ELR (cell line): ENCODE data around the gene IL17C.

ENCODE experiments used
- DNase-seq: peaks from one replicate; pipeline ENCODE4 v3.0.0-alpha.2; 2015; ENCODE audit warnings: low read depth

IL17C gene

DNA sequence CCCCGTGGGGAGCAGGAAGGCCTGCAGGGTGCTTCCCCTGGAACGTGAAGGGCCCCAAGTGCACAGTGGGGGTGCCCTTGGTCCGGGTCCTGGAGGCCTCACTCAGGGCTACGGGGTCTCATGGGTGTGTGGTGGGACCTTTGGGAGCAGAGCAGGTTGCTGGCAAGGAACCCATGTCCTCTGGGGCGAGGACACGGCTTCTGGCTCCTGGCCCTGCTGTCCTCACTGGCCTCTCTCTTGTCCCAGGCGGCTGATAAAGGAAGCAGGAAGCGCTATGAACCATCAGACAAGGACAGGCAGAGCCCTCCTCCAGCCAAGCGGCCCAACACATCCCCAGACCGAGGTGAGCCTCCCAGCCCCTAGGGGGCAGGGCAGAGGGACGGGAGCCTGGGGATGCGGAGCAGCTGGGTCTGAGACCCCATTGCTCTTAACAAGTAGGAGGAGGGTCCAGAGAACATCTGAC, 9.8 kb upstream of the IL17C start:
- peak; percentile 48 for DNase-seq

DNA sequence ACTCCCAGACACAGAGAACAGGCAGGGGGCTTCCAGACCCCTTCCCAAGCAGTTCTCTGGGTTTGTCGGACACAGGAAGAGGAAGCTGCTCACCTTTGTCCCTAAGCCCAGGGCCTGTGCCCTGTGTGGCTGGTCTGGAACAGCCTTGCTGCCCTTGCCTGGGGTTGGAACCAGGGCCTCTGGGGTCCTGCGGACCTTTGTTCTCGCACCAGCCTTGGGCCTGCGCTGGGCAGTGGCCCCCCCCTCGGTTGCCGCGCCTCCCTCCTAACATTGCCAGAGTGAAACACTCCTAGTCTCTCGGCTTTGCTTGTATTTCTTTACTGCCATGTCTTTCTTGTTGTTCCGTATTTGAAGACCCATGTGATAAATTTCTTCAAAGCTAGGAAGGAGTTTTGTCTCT, 8.5 kb upstream of the IL17C start:
- DNase-seq = no peak

DNA sequence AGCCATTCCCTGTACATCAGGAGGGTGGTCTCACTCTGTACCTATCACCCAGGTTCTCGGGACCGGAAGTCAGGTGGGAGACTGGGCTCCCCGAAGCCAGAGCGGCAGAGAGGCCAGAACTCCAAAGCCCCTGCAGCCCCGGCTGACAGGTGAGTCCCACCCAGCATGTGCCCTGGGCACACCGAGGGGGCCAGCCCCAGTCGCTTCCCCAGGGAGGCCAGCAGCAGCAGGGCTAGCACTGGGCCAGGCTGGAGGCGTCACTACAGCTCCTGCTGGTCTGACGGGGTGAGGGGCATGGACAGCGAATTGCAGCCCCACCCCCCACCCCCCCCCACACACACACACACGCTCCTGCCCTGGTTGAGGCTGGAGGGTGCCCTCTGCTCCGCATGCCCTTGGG, 7.9 kb upstream of the IL17C start:
- DNase-seq = no peak

DNA sequence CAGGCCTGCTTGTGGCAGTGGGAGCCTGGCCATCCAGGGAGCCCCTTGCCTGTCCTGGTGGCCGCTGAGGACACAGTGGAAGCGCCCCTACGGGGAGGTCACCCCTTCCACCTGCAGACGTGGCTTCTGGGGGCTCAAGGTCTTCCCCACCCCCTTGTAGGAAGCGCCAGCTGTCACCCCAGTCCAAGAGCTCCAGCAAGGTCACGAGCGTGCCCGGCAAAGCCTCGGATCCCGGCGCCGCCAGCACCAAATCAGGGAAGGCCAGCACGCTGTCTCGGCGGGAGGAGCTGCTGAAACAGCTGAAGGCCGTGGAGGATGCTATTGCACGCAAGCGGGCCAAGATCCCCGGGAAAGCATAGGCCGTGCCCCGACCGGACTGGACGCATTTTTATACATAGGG, 7.4 kb upstream of the IL17C start:
- DNase-seq = no peak

GRCh38 chr16:88631384-88631783, 7.0 kb upstream of the IL17C start:
- DNase-seq = no peak

DNA sequence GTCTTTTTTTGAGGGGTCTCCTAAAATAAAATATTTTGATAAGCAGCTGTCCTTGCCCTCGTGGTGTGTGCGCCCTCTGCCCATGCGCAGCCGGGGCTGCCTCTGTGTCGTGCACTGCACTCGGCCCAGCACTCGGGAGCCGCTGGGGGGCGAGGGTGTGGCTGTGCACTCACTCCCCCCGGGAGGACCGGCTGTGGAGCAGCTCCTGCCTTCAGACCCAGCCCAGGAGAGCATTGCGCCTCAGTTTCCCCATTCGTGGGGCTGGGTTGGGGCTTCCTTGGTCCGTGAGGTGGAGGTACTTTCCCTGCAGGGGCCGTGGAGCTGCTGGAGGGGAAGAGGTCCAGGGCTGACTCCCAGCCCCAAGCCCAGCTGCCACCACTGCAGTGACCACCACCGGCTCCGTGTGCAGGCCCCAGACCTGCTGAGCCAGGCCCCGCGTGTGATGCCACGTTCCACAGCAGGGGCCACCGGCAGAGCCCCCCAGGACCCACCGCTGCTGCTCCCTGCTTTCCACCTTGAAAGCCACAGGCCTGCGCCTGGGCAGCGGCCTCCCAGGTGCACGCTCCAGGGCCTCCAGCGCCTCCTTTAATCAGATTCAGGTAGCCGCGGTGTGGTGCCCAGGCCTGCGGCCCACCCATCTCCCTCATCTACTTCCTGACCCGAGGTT, 6.3 kb upstream of the IL17C start:
- DNase-seq = no peak

GRCh38 chr16:88632587-88632930, 5.8 kb upstream of the IL17C start:
- no peak for DNase-seq

DNA sequence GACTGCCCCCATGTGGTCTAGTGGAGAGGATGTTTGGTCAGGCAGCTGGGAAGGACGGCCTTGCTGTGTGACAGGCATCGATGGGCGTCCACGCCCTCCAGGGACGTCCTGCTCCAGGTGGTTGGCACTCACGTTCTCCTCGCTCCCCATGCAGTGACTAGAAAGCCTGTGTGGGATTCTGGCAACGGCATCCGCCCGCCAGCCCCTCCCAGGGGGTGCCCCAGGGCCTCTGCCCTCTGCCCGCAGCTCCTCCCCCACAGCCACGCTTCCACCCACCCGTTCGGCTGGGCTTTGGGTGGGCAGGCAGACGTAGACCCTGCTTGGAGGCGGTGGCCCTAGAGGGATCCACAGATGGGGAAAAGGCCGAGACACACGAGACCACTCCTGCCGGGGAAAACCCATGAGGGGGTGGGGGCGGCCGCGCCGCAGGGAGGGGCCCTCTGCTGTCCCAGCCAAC, 4.7 kb upstream of the IL17C start:
- DNase-seq = peak; percentile 53

GRCh38 chr16:88634141-88634993, 4.0 kb upstream of the IL17C start:
- peak; percentile 70 for DNase-seq

GRCh38 chr16:88634994-88635670, 3.2 kb upstream of the IL17C start:
- DNase-seq = peak; percentile 38

DNA sequence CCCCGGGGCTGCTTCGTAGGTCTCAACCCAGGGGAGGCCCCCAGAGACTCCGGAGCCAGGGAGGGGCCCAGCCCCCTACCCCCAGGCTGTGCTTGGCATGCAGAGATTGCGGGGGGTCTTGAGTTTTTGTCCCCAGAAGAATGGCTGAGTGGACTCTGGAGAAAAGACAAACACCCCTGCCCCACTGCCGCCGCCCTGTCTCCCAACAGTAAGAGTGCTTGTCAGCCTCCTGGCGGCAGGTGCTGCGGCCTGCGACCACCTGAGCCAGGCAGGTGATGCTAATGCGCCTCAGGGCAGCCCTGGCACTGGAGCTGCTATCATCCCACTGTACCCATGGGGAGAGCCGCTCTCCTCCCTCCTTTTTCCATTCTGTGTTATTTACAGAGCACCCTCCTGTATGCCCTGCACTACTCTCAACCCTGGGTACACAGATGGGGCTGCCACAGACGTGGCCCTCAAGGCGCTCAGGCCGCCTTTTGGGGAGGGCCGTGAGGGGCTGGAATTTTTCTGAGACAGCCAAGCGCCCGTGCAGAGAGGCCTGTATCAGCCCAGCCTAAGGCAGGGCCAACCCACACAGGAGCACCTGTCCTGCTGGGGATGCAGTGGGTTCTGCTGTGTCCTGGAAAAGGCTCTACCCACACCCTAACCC, 2.6 kb upstream of the IL17C start:
- no peak for DNase-seq

DNA sequence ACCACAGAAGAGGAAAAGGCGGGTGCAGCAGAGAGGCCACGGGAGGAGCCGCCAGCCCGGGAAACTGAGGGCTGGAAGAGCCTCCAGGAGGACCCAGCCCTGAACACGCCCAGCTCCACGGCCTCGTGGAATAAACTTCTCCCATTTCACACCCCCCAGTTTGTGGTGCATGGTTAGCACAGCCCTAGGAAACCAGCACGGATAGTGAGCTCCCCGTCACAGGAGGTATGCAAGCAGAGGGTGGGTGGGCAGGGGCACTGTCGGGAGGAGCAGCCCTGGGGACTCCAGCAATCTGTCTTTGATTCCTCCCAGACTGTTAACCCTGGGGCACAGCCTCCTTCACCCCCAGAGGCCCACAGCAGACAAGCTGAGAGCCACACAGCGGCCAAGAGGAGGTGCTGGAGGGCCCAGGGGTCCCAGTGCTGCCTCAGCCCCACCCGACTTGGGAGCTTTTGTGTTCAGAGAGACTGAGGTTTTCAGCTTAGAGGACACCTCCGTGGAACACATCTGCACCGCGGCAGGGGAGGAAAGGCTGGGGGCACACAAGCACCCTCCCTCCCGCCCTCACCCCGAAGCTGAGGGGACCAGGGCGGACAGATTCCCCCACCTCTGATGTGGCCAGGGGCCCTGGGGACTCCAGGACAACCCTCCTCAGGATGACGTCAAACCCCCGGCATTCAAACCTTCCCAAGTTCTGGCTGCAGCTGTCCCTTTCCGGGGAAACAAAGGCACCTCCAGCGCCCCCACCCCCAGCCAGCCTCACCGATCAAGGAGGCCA, 1.7 kb upstream of the IL17C start:
- no peak for DNase-seq

- DNase-seq = no peak
Measured at GRCh38 chr16:88639231-88640038, 1.1 kb downstream of the IL17C start.

DNA sequence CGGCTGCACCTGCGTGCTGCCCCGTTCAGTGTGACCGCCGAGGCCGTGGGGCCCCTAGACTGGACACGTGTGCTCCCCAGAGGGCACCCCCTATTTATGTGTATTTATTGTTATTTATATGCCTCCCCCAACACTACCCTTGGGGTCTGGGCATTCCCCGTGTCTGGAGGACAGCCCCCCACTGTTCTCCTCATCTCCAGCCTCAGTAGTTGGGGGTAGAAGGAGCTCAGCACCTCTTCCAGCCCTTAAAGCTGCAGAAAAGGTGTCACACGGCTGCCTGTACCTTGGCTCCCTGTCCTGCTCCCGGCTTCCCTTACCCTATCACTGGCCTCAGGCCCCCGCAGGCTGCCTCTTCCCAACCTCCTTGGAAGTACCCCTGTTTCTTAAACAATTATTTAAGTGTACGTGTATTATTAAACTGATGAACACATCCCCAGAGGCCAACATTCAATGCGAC, 1.7 kb downstream of the IL17C start:
- DNase-seq = no peak

DNA sequence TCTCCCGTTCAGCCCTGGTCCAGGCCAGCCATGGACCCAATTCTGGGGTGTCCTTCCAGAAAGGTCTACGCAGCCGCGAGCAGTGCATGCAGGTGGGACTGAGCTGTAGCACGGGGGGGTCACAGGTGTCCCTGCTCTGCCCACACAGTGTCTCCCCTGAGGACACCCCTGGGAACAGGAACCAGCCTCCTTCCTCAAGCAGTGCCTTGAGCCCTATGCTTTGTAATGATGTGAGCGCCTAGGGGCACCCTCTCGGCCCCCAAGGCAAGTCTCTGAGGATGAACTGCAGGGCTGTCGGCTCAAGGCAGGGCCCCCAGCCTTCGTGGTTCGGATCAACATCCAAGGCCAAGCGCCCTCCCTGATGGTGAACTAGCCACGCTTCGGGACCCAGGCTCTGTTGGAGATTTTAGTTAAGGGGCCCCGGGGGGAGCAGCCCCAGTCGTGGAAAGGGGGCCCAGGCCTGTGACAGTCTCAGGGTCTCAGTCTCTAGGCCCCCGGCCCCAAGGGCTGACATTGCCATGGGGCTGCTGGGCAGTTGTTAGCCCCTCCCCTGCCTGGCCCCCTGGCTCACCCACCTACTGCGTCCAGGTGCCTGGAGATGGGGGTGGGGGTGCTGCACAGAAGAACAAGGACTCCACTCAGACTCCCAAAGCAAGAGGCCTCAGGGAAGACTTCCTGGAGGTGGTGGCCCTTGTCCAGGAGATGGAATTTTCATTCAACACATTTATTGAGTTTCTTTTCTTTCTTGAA, 2.3 kb downstream of the IL17C start:
- no peak for DNase-seq

GRCh38 chr16:88642881-88643643, 4.7 kb downstream of the IL17C start:
- no peak for DNase-seq

- DNase-seq = no peak
Measured at GRCh38 chr16:88643644-88643932, 5.2 kb downstream of the IL17C start.

DNA sequence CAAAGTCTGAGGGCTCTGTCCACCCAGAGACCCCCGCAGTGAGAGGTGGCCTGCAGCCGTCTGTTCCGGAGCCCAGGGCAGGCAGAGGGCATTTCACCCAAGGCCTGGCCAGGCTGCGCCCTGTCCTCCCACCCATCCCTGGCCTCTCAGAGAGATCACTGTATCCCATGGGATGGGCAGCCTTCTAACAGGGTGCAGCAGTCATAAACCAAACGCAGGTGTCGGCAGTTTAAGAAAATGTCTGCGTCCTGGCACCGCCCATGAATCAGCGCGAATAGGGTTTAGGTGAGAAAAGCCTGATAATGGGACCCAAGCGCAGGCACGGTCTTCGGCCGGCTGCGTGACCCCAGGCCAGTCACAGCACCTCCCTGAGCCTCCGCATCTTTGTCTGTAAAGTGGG, 7.1 kb downstream of the IL17C start:
- DNase-seq = no peak

GRCh38 chr16:88645941-88646340, 7.6 kb downstream of the IL17C start:
- DNase-seq = no peak
